ENCODE measurements around the gene SYT9. TPM values are rescaled to one million over a fixed set of nuclear protein-coding genes. Genes with fewer than 3 reads are reported as not detected.

SYT9 gene
- total RNA-seq, 4 donors from 2014 or later, result 0.14 to 0.16 TPM; not detected in 2

DNA sequence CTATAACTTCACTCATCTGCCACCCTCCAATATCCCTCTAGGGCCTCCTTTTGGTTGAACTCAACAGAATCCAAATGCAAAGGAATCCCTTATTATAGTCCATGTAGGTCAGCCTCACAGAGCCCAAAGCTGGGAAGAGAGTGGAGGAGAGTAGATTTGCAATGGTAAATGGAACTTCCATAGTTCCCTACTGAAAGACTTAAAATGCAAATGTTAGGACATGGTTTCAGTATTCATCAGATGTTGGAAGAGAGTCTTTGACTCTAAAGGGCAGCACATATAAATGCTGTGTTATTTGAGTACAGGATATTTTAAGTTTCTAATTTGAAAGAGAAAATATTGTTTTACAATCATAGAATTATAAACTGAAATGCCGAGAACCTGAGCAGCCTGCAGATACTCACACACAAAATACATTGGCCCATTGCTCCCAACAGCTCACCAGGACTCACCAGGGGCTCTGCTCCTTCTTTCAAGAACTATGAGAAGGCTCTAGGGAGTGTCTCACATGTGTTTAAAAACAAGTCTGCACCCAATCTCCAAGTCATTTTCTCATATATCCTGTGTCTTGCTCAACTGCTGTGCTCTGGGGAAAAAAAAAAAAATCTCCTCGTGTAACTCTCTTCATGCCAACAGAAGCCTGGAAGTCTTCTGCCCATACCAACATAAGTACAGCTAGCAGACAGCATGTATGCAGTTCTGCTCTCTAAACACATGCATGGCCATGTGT lies 39.6 kb downstream of the SYT9 start:
- no peaks in the 10 kb centered on the region for H3K36me3 ChIP-seq
- in situ Hi-C loops (cut with MboI; ENCODE audit: low pct_ligation_motif_present in 1 of 4, low pct_unique_long_range_greater_than_20kb in 1 of 4, low sequenced_read_pairs in 3 of 4), result no loop called here
- 33 to 74% methylated on average over 1 to 2 of the region's 2 CpGs for WGBS, 2 donors (ENCODE audit: low coverage in 1 of 2)
- H3K27ac ChIP-seq, result no peak overlapping the region
- intact Hi-C loops (cut with DNase I; ENCODE audit: low total_unique reads), result no loop called here
- H3K4me1 ChIP-seq, result no peaks in the 10 kb centered on the region
- no peaks in the 10 kb centered on the region for H3K9me3 ChIP-seq
- DNase-seq, result no peak
- no peak for TF ChIP-seq POLR2AphosphoS5 (IDR thresholded peaks at IDR 0.05)
- TF ChIP-seq, protein P1, sequence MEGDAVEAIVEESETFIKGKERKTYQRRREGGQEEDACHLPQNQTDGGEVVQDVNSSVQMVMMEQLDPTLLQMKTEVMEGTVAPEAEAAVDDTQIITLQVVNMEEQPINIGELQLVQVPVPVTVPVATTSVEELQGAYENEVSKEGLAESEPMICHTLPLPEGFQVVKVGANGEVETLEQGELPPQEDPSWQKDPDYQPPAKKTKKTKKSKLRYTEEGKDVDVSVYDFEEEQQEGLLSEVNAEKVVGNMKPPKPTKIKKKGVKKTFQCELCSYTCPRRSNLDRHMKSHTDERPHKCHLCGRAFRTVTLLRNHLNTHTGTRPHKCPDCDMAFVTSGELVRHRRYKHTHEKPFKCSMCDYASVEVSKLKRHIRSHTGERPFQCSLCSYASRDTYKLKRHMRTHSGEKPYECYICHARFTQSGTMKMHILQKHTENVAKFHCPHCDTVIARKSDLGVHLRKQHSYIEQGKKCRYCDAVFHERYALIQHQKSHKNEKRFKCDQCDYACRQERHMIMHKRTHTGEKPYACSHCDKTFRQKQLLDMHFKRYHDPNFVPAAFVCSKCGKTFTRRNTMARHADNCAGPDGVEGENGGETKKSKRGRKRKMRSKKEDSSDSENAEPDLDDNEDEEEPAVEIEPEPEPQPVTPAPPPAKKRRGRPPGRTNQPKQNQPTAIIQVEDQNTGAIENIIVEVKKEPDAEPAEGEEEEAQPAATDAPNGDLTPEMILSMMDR (IDR thresholded peaks at IDR 0.05), result no peak
- TF ChIP-seq EP300 (IDR thresholded peaks at IDR 0.05; ENCODE audit: low read depth), result no peak
- TF ChIP-seq POLR2A (IDR thresholded peaks at IDR 0.05), result no peak
- H3K27me3 ChIP-seq, result no peaks in the 10 kb centered on the region
- no peak overlapping the region for H3K4me3 ChIP-seq

DNA sequence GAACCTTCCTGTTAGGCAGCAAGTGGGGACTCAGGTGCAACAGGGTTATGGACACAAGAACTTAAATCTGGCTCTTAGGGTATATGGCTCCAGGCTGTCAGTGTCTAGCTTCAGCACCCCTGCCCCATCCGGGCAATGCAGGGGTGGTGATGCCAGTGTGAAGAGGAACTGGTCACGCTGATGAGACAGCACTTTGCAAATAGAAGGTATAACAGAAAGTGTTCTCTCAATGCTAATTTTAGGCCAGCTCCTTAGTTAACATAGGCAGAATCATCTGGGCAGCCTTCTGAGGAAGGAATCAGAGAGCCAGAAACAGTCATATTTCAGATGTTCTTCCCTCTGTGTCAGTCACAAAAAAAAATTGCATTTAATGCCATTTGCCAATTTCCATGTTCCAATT lies 41.2 kb downstream of the SYT9 start:
- Histone ChIP-seq H3K36me3 (no peaks in the 10 kb centered on the region), H3K27ac (no peak overlapping the region), H3K4me3 (no peak overlapping the region), H3K9me3 (no peaks in the 10 kb centered on the region), H3K27me3 (no peaks in the 10 kb centered on the region), H3K4me1 (no peaks in the 10 kb centered on the region)
- 30 to 67% methylated on average over 2 of the region's 2 CpGs for WGBS, 2 donors (ENCODE audit: low coverage in 1 of 2)
- intact Hi-C loops (cut with DNase I; ENCODE audit: low total_unique reads) (no loop called here), in situ Hi-C loops (cut with MboI; ENCODE audit: low pct_ligation_motif_present in 1 of 4, low pct_unique_long_range_greater_than_20kb in 1 of 4, low sequenced_read_pairs in 3 of 4) (no loop called here)
- TF ChIP-seq POLR2AphosphoS5 (IDR thresholded peaks at IDR 0.05) (no peak), EP300 (IDR thresholded peaks at IDR 0.05; ENCODE audit: low read depth) (no peak), POLR2A (IDR thresholded peaks at IDR 0.05) (no peak)
- TF ChIP-seq, protein P1 (IDR thresholded peaks at IDR 0.05), result no peak
- no peak for DNase-seq

DNA sequence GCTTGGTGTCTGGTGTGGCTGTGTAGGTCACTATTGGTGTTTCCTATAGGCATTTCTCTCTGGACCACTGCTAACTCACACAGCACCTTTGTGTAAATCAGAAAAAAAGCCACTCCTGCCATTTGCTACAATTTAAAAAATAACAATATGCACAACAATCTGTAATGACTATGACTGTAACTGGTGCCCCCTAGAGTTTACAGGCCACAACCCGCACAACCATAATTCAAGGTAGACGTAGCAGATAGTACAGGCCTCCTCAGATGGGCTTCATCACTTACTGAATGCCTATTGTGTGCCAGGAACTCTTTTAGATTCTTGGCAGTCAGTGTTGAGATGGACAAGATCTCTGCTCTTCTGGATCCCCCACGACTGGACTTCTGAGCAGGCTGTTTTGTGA lies 47.7 kb downstream of the SYT9 start:
- Histone ChIP-seq H3K4me3 (no peak overlapping the region), H3K9me3 (no peaks in the 10 kb centered on the region), H3K36me3 (no peaks in the 10 kb centered on the region), H3K27ac (no peak overlapping the region), H3K27me3 (no peaks in the 10 kb centered on the region), H3K4me1 (no peaks in the 10 kb centered on the region)
- TF ChIP-seq, protein P1 (IDR thresholded peaks at IDR 0.05), result no peak
- no peak for TF ChIP-seq POLR2A (IDR thresholded peaks at IDR 0.05)
- TF ChIP-seq POLR2AphosphoS5 (IDR thresholded peaks at IDR 0.05), result no peak
- TF ChIP-seq EP300 (IDR thresholded peaks at IDR 0.05; ENCODE audit: low read depth), result no peak
- in situ Hi-C loops (cut with MboI; ENCODE audit: low pct_ligation_motif_present in 1 of 4, low pct_unique_long_range_greater_than_20kb in 1 of 4, low sequenced_read_pairs in 3 of 4) (no loop called here), intact Hi-C loops (cut with DNase I; ENCODE audit: low total_unique reads) (no loop called here)
- DNase-seq, result no peak
- WGBS, 2 donors (ENCODE audit: low coverage in 1 of 2), result 67% methylated on average over 3 of the region's 3 CpGs; no CpG with 5 or more reads in 1 of the 2 donors

DNA sequence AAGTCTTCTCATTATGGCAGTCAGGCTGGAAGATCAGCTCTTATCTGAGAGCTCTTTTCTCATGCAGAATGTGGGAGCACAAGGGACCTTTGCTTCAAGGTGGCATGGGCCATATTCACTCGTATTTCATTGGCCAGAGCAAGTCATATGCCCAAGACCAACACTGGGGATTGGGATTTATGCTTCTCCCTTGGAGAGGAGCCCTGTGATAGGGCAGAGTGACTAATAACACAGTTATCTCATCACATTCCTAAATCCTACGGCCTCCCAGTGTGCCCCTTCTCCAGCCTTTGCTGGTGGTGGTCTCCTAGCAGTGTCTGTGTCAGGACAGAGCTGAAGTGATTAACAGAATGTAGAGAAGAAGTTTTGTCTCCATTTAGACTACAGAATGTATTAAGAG lies 48.6 kb downstream of the SYT9 start:
- no peak for DNase-seq
- intact Hi-C loops (cut with DNase I; ENCODE audit: low total_unique reads) (no loop called here), in situ Hi-C loops (cut with MboI; ENCODE audit: low pct_ligation_motif_present in 1 of 4, low pct_unique_long_range_greater_than_20kb in 1 of 4, low sequenced_read_pairs in 3 of 4) (no loop called here)
- H3K4me3 ChIP-seq, result no peak overlapping the region
- WGBS, 2 donors (ENCODE audit: low coverage in 1 of 2), result 68% methylated on average over 2 of the region's 2 CpGs; no CpG with 5 or more reads in 1 of the 2 donors
- no peaks in the 10 kb centered on the region for H3K27me3 ChIP-seq
- no peaks in the 10 kb centered on the region for H3K9me3 ChIP-seq
- TF ChIP-seq, protein P1 (IDR thresholded peaks at IDR 0.05), result no peak
- TF ChIP-seq POLR2A (IDR thresholded peaks at IDR 0.05) (no peak), POLR2AphosphoS5 (IDR thresholded peaks at IDR 0.05) (no peak), EP300 (IDR thresholded peaks at IDR 0.05; ENCODE audit: low read depth) (no peak)
- no peaks in the 10 kb centered on the region for H3K4me1 ChIP-seq
- no peaks in the 10 kb centered on the region for H3K36me3 ChIP-seq
- H3K27ac ChIP-seq, result no peak overlapping the region
